HG02943 (cell line): ENCODE data around the gene MYCBPAP.

ENCODE experiments used
- ATAC-seq: cut with Tn5 transposase; IDR thresholded peaks from one replicate; pipeline ENCODE4 v1.9.1; 2021; ENCODE audit warnings: mild to moderate bottlenecking, low read depth, moderate library complexity; ENCODE audit not compliant: unreplicated experiment

The MYCBPAP gene

GRCh38 chr17:50514388-50514787 is 6.1 kb downstream of the MYCBPAP start:
- no peak for ATAC-seq

DNA sequence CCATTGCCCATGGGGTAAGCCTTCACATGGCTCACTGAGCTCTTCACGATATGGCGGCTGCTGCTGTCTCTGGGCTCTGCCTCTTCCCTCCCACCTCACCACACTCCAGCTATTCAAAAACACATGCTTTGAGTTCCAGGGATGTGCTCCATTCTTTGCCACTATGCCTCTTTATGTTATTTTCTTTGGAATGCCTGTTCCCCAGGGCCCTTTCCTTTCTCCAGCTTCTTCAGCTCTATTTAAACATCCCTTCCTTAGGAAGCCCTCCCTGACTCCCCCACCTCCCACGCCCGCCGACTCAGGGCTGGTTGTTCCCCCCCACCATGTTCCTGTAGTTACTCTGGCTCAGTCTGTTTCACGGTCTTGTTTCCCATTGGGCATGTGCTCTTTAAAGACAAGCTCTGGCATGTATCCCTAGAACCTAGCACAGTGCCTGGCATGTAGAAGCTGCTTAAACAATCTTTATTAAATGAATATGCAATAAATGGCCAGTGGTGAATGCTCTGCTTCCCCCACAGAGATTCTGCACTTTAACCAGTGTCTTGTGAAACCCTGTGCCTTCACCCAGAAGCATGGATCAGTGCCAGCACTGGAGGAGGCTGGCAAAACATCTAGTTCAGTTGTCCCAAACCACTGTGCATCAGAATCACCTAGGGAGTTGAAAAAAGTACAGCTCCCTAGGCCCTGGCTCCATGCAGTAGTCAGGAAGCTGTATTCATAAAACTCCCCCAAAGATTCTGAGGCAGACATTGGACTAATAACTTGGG is 6.9 kb downstream of the MYCBPAP start:
- ATAC-seq: no peak

DNA sequence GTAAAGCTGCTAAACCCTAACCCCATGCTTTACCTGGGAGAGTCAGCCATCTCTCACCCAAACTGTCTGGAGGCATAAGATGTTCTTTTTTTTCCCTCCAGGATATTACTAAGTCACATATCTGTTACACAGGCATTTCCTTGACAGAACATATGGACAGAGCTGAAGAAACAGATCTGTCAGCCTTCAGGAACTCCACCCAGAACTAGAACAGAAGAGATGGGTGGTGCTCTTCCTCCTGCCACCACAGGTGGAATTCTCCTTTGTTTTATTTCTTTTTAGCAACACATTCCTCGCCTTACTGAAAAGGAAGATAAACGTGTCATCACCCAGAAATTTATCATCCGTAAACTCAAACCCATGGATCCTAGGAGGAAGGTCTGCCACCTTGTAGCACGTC is 8.8 kb downstream of the MYCBPAP start:
- ATAC-seq: no peak

DNA sequence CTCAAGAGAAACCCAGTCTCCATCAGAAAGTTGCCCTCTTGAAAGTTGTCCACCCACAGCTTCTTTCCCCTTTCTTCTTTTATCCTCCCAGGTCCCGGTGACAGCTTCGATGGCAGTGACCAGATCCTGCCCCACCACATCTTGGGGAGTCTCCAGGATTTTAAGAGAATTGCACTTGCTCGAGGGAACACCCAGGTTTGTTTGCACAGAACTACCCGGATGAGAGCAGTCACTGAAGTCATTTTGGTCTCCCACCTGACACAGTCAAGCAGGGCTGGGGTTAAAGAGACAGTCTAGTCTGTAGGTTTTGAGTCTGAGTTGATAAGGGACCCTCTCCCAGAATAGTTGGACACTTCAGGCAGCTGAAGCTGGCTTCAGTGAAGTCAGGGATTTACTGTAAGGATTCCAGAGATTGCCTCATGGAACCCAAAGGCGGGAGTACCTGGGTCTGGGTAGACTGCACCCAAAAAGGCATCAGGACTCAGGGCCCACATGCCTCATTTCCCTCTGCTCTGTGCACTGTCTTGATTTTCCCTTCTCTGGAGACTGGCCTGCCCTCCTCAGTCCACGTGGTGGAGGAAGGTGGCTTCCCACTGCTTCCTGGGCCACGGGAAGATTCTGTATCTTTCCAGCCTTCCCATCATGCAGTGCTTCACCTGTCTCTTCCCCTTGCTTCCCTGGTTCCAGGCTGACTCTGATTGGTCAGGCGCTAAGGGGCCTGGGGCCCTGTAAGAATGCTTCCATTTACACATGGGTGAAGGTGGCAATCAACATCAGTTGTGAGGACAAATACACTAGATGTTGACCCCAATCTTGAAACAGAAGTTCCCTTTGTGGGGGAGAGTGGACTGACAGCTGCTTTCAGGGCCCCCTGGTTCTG is 9.5 kb downstream of the MYCBPAP start:
- ATAC-seq: no peak

DNA sequence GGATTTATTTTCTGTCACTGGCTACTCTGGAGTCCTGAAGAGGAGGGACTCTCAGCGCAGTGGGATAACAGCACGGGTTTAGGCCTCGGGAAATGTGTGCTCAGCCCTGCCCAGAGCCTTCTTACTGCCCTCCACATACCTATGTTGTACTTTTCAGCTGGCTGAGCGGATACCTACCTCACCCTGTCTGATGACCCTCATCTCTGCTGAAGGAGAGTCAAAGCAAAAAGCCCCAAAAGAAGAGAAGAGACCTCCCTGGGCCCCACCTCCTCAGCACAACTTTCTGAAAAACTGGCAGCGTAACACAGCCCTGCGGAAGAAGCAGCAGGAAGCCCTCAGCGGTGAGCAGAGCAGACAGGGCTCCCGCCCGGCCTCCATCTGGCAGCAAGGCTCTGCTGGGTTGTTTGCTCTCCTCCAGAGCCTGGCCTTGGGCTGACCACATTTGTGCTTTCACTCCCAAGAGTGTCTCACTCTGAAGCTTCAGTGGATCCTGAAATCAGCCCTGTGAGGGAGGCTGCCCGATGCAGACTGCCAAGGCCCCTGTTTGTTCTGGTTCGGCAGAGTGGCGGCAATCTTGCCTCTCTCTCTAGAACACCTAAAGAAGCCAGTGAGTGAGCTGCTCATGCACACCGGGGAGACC is 10.3 kb downstream of the MYCBPAP start:
- ATAC-seq: no peak

GRCh38 chr17:50519141-50519834 is 11.0 kb downstream of the MYCBPAP start:
- no peak for ATAC-seq

DNA sequence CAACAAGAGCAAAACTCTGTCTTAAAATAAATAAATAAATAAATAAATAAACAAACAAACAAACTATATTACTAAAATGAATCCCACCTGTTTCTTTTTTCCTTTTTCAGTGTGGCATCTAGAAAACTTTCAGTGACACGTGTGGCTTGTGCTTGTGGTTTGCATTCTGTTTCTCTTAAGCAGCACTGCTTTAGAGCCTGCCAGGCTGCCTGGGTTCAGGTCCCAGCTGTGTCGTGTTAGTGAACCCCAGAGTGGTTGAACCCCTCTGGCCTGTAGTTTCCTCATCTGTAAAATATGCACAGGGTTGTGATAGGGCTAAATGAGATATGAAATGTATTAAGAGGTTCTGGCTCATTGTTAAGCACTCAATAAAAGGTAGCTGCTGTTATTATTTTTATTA is 12.2 kb downstream of the MYCBPAP start:
- ATAC-seq: no peak

DNA sequence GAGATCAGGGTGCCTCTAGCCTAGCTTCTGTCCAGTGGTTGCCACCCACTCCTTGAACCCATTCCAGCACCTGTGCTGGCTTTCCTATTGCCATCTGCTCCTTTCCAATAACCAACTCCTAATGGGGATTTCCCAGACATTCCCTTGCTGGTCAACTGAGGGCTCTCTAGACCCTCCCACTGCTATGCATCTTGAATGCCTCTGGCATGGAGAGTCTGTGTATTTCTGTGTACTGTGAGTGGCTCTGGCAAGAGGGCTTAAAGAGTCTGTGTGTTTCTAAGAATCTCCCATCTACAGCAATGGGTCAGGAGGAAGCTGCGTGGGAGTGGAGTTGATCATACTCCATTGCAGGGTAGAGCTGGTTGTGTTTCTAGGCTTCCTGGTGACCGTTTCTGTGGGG is 13.3 kb downstream of the MYCBPAP start:
- no peak for ATAC-seq

- ATAC-seq: no peak
Measured at GRCh38 chr17:50522766-50523165, 14.5 kb downstream of the MYCBPAP start.

GRCh38 chr17:50523208-50523607 is 15.0 kb downstream of the MYCBPAP start:
- no peak for ATAC-seq

GRCh38 chr17:50524838-50525237 is 16.6 kb downstream of the MYCBPAP start:
- ATAC-seq: no peak

GRCh38 chr17:50527155-50527762 is 19.0 kb downstream of the MYCBPAP start:
- ATAC-seq: no peak

DNA sequence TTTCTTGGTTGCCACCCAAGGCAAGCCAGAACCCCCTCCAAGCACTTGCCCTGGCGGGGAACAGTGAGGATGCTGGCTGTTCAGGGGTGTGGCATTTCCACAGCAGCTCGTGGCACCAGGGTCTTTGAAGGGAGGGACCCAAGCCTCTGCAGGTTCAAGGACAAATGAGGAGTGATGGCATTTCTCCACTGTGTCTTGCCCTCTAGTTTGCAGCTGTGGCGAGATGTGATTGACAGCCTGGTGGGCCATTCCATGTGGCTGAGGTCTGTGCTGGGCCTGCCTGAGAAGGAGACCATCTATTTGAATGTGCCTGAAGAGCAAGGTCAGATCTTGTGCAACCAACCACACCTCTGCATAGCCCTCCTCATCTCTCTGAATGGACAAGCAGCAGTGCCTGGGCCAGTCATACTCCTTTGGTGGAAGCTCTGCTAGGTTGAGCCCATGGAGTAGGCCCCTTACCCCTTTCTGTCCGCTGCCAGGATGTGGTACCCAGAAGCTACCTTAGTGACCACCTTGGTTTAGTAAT is 19.8 kb downstream of the MYCBPAP start:
- no peak for ATAC-seq

GRCh38 chr17:50529849-50530248 is 21.6 kb downstream of the MYCBPAP start:
- ATAC-seq: no peak

DNA sequence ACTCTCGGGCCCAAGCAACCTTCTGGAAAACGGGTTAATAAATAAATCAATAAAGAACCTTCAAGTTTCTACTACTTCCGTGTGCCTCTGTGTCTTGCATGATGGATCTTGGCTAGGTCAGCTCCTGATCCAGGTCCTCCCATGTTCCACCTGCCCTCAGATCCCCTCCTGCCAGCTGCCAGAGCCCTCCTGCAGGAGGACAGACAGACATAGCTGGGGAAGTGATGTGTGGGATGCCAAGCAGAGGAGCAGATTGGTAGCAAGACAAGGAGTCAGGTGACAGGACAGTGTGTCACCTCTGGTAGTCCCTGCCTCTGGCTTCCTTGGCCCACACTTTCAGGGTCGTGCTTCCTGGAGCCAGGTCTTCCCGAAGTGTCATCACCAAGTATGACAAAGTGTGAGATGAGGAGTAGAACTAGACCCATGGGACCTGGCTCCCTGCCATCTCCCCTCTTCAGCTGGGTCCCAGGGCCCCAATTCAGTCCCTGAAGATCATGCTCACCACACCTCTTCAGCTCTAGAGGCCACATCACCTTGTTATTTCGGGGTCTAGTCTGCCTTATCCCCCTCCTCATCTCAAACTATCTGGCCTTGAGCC is 23.3 kb downstream of the MYCBPAP start:
- no peak for ATAC-seq

DNA sequence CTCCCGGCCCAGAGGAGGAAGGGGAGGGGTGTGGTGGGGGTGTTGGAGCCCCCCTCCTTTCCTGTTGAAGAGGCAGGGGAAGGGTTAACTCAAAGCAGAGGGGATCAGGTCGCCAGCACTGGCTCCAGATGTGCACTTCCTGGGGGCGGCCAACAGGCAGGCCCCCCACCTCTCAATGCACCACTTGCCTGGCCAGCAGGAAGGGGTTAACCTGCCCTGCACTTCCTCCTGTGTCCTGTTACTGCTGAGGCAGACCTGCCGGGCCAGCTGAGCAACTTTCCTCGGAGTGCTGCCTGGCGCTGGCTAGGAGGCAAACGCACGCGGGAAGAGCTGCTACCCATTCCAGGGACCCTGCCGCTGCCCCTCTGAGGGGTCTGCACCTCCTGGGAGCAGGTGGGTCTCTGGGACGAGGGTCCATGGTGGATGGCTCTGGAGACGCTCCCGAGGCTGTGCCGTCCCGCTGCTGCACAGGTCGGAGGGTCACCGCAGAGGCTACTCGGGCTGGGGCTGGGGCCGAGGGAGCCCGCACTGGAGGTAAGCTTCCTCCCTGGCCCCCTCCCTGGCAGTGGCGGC is 24.3 kb downstream of the MYCBPAP start, which contains the start of gene EPN3:
Gene EPN3 (plus strand): TSS at position 284 of the 573 bp plus-strand sequence. CDS start 3,822 bp downstream, outside the sequence.
- no peak for ATAC-seq

DNA sequence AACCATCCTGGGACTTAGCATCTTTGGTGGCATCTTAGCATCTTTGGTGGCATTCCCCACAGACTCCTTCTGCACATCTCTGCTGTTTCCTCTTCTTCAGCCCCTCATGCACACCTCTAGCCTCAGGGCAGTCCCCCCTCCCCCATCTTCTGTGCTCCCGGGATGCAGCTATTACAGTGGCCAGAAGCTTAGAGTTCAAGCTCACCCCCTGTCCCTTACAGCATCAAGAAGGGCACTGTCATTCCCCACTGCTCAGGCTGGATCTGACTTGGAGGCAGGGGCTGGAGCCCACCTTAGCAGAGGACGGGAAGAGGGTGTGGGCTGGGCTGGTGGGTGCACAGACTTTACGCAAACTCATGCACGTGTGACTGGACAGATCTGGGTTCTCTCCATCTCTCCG is 24.9 kb downstream of the MYCBPAP start:
- ATAC-seq: no peak

DNA sequence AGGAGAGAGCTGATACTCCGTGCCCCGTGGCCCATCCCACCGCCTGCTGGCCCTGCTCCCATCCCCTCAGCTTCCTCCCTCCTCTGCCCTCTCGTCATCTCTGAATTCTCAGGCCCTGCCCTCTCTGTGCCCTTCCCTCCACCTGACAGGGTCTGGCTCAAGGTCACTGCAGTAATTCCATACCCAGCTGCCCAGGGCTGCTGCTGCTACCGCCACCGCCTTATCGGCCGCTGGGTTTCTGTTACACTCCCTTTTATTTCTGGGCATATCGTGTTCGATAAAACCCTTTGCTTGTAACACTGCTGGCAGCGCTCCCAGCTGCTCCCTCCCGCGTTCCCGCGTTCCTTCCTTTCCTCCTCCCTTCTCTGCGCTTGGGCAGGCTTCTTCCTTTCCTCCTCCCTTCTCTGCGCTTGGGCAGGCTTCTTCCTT is 25.5 kb downstream of the MYCBPAP start:
- ATAC-seq: no peak
